22Rv1 (cell line): ENCODE data around the gene EXOSC5.

ENCODE experiments used
- H3K27ac ChIP-seq: fragments of 450-650 bp; 2 replicates; pipeline ENCODE4 v1.5.1; 2017
- CTCF ChIP-seq: fragments of 450-650 bp; IDR thresholded peaks from 2 replicates; pipeline ENCODE4 v1.5.1; 2017; ENCODE audit warnings: mild to moderate bottlenecking
- ZFX ChIP-seq: fragments of 450-650 bp; IDR thresholded peaks from 2 replicates; pipeline ENCODE4 v1.6.1; 2017; ENCODE audit warnings: antibody characterized with exemption, borderline replicate concordance

Gene EXOSC5

GRCh38 chr19:41424335-41425173, 27.4 kb upstream of the EXOSC5 start:
- H3K27ac ChIP-seq = no peak overlapping the region
- no peak for TF ChIP-seq CTCF
- no peak for TF ChIP-seq ZFX

GRCh38 chr19:41422955-41423354, 25.8 kb upstream of the EXOSC5 start:
- H3K27ac ChIP-seq = no peak overlapping the region
- no peak for TF ChIP-seq ZFX
- TF ChIP-seq CTCF = no peak

GRCh38 chr19:41422456-41422855, 25.3 kb upstream of the EXOSC5 start:
- TF ChIP-seq CTCF (no peak), ZFX (no peak)
- H3K27ac ChIP-seq = no peak overlapping the region

GRCh38 chr19:41421973-41422372, 24.8 kb upstream of the EXOSC5 start:
- no peak overlapping the region for H3K27ac ChIP-seq
- TF ChIP-seq ZFX (no peak), CTCF (no peak)

- TF ChIP-seq ZFX = no peak
- no peak for TF ChIP-seq CTCF
- no peak overlapping the region for H3K27ac ChIP-seq
Observed at GRCh38 chr19:41421314-41421713, 24.2 kb upstream of the EXOSC5 start.

- TF ChIP-seq ZFX (no peak), CTCF (no peak)
- H3K27ac ChIP-seq = no peak overlapping the region
Observed at GRCh38 chr19:41420101-41420880, 23.1 kb upstream of the EXOSC5 start.

GRCh38 chr19:41416194-41416674, 19.1 kb upstream of the EXOSC5 start:
- no peak for TF ChIP-seq ZFX
- no peak for TF ChIP-seq CTCF
- no peak overlapping the region for H3K27ac ChIP-seq
